HCT116 (cell line): ENCODE measurements around the gene CRYBB1. TPM values are rescaled to one million over a fixed set of nuclear protein-coding genes. Genes with fewer than 3 reads are reported as not detected.

Experiments
- ATAC-seq: fragments of 200-7000 bp; cut with Tn5 transposase; 2 replicates; pipeline ENCODE4 v1.9.1; 2020; ENCODE audit warnings: mild to moderate bottlenecking, moderate library complexity
- BruUV-seq: library from RNA; stranded (reverse); fragments of 400-500 nt; replicated peaks from 2 replicates; lab custom pipeline; 2021; lab: Mats Ljungman, UMichigan
- CTCF ChIA-PET: fragments of 300-600 bp; sonication (Branson Sonifier 250); formaldehyde crosslinking; loops from one replicate; lab custom pipeline; 2021; ENCODE audit warnings: antibody characterized with exemption; lab: Charles Lee
- POLR2A ChIA-PET: fragments of 300-600, 350-600 bp; sonication (Branson Sonifier 250); formaldehyde crosslinking; loops from one replicate; lab custom pipeline; 2021; ENCODE audit warnings: antibody characterized with exemption; lab: Charles Lee
- RAD21 ChIA-PET, 2 experiments: fragments of 300-600 bp; sonication (Branson Sonifier 250); formaldehyde crosslinking; loops; one replicate each; lab custom pipeline; 2023; ENCODE audit warnings: low total read pairs in 2 of 2; ENCODE audit not compliant: uncharacterized antibody in 2 of 2, unreplicated experiment in 2 of 2, low non-redundant PET in 1 of 2; lab: Charles Lee
- DNase-seq: peaks from one replicate; pipeline ENCODE4 v3.0.0-alpha.2; 2010; ENCODE audit warnings: low read depth, low spot score
- H2AFZ ChIP-seq: fragments of 200-600 bp; shearing (Covaris generic), sonication (generic); 2 replicates; pipeline ENCODE4 v1.6.1; 2017; ENCODE audit warnings: low read depth, mixed run types, mixed read lengths, antibody characterized with exemption, low read length; ENCODE audit not compliant: poor library complexity, severe bottlenecking
- H3K27ac ChIP-seq: 2 replicates; pipeline ENCODE4 v1.5.1; 2012; ENCODE audit warnings: low read depth, low read length
- H3K27me3 ChIP-seq: fragments of 200-600 bp; sonication (generic); 2 replicates; pipeline ENCODE4 v1.6.1; 2016; ENCODE audit warnings: mixed run types, low read length, mixed read lengths; ENCODE audit not compliant: insufficient read depth
- H3K36me3 ChIP-seq, 2 experiments: fragments of 200-500 bp in 1 of 2; fragments of 200-600 bp in 1 of 2; sonication (Bioruptor generic) in 1 of 2; sonication (generic) in 1 of 2; 2 replicates each; pipeline versions ENCODE4 v1.5.1 to v1.6.1; 2014 to 2016; ENCODE audit warnings: low read length in 2 of 2, inconsistent platforms in 1 of 2, mixed read lengths in 1 of 2, mixed run types in 1 of 2; ENCODE audit not compliant: insufficient read depth in 2 of 2, control insufficient read depth in 1 of 2
- H3K4me1 ChIP-seq, 2 experiments: fragments of 200-600 bp in 1 of 2; sonication (generic) in 1 of 2; 2 replicates each; pipeline versions ENCODE4 v1.5.1 to v1.6.1; 2012 to 2017; ENCODE audit warnings: low read length in 2 of 2, inconsistent platforms in 1 of 2, mild to moderate bottlenecking in 1 of 2, mixed read lengths in 1 of 2, mixed run types in 1 of 2, moderate library complexity in 1 of 2; ENCODE audit not compliant: insufficient read depth in 2 of 2, control insufficient read depth in 1 of 2
- H3K4me2 ChIP-seq: fragments of 200-600 bp; sonication (generic); 2 replicates; pipeline ENCODE4 v1.6.1; 2017; ENCODE audit warnings: mixed run types, low read length, mixed read lengths
- H3K4me3 ChIP-seq, 2 experiments: fragments of 200-600 bp in 1 of 2; sonication (generic) in 1 of 2; replicated peaks in 1 of 2; 2 replicates each; pipeline ENCODE4 v1.5.1; 2011 to 2016; ENCODE audit warnings: low read length in 2 of 2, control low read depth in 1 of 2, low read depth in 1 of 2, mild to moderate bottlenecking in 1 of 2, mixed read lengths in 1 of 2, mixed run types in 1 of 2
- H3K79me2 ChIP-seq: fragments of 200-600 bp; sonication (generic); 2 replicates; pipeline ENCODE4 v1.6.1; 2017; ENCODE audit warnings: mild to moderate bottlenecking, mixed run types, low read length, moderate library complexity, mixed read lengths; ENCODE audit not compliant: insufficient read depth
- H3K9ac ChIP-seq: fragments of 200-600 bp; sonication (generic); 2 replicates; pipeline ENCODE4 v1.6.1; 2016; ENCODE audit warnings: low read length, mixed read lengths
- H3K9me2 ChIP-seq: fragments of 200-600 bp; sonication (generic), shearing (Covaris generic); 2 replicates; pipeline ENCODE4 v1.6.1; 2017; ENCODE audit warnings: mixed run types, mild to moderate bottlenecking, moderate library complexity; ENCODE audit not compliant: insufficient read depth
- H3K9me3 ChIP-seq, 2 experiments: fragments of 200-500 bp in 1 of 2; fragments of 200-600 bp in 1 of 2; sonication (Bioruptor generic) in 1 of 2; sonication (generic) in 1 of 2; 2 replicates each; pipeline ENCODE4 v1.6.1; 2014 to 2017; ENCODE audit warnings: low read length in 2 of 2, mixed read lengths in 2 of 2, inconsistent platforms in 1 of 2, low read depth in 1 of 2, mild to moderate bottlenecking in 1 of 2, mixed run types in 1 of 2, moderate library complexity in 1 of 2; ENCODE audit not compliant: control insufficient read depth in 1 of 2, insufficient read depth in 1 of 2
- H4K20me1 ChIP-seq: fragments of 200-600 bp; sonication (generic), shearing (Covaris generic); 2 replicates; pipeline ENCODE4 v1.6.1; 2017; ENCODE audit warnings: mixed run types, mild to moderate bottlenecking, moderate library complexity; ENCODE audit not compliant: insufficient read depth
- EZH2phosphoT487 ChIP-seq: fragments of 200-600 bp; IDR thresholded peaks from 2 replicates; pipeline ENCODE4 v1.6.1; 2018; ENCODE audit warnings: antibody characterized with exemption, borderline replicate concordance
- FOSL1 ChIP-seq: IDR thresholded peaks from 2 replicates; pipeline ENCODE4 v1.6.1; 2012; ENCODE audit warnings: low read depth
- TCF7L2 ChIP-seq: IDR thresholded peaks from 2 replicates; pipeline ENCODE4 v1.7.0; 2011; ENCODE audit warnings: borderline replicate concordance, inconsistent platforms; ENCODE audit not compliant: insufficient read depth, insufficient read length; ENCODE audit errors: extremely low read depth
- YY1 ChIP-seq: IDR thresholded peaks from 2 replicates; pipeline ENCODE4 v1.6.1; 2011; ENCODE audit warnings: low read length, low read depth, moderate library complexity, mild to moderate bottlenecking; ENCODE audit not compliant: insufficient replicate concordance; ENCODE audit errors: extremely low read depth
- ZFX ChIP-seq: fragments of 450-650 bp; IDR thresholded peaks from 2 replicates; pipeline ENCODE4 v1.6.1; 2017
- intact Hi-C: fragments of 100-400 bp; cut with micrococcal nuclease; formaldehyde crosslinking; loops from 2 replicates; pipeline ENCODE4 v1.10.0; 2022
- total RNA-seq: library from RNA; stranded (reverse); gene quantifications from one replicate; pipeline ENCODE4 v1.2.1, GENCODE V29; 2021; ENCODE audit not compliant: unreplicated experiment
- TF ChIP-seq, protein P1 (sequence below): IDR thresholded peaks from 2 replicates; pipeline ENCODE4 v1.6.1; 2011; ENCODE audit warnings: mild to moderate bottlenecking, low read length, moderate library complexity; ENCODE audit not compliant: insufficient replicate concordance; ENCODE audit errors: extremely low read depth
- TF ChIP-seq, protein P2 (sequence below), 3 experiments: fragments of 200-600 bp in 1 of 3; sonication (generic) in 1 of 3; IDR thresholded peaks in 2 of 3; conservative IDR thresholded peaks in 1 of 3; 2 replicates each; pipeline ENCODE4 v1.5.1; 2012 to 2017; ENCODE audit warnings: low read depth in 2 of 3, low read length in 2 of 3, antibody characterized with exemption in 1 of 3, borderline replicate concordance in 1 of 3, control low read depth in 1 of 3, mild to moderate bottlenecking in 1 of 3, mixed read lengths in 1 of 3, mixed run types in 1 of 3, moderate library complexity in 1 of 3; ENCODE audit not compliant: insufficient read depth in 1 of 3

The CRYBB1 gene
- total RNA-seq, 1 experiment from 2014 or later: not detected

DNA sequence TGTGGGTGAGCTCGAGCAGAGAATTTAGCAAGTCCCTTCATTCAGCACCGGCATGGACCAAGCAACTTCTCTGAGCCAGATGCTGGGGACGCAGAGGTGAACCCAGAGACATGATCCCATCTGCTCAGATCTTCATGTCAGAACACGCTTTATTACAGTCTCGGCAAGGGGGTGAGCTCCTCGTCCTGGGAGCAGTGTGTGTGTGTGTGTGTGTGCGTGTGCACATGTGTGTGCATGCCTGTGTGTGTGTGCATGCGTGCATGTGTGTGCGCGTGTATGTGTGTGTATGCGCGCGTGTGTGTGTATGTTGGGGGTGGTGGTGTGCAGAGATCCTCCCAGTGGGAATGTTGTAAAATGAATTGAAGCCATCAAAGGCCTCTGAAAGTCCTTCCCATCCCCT is 49.3 kb upstream of the CRYBB1 start:
- Histone ChIP-seq H3K27ac (no peak overlapping the region), H3K4me3 (no peak overlapping the region), H3K79me2 (no peaks in the 10 kb centered on the region), H3K9ac (no peak overlapping the region), H2AFZ (no peak overlapping the region), H3K9me2 (no peaks in the 10 kb centered on the region), H3K4me2 (no peak overlapping the region), H3K27me3 (no peaks in the 10 kb centered on the region), H3K9me3 (no peaks in the 10 kb centered on the region), H4K20me1 (no peaks in the 10 kb centered on the region), H3K36me3 (no peaks in the 10 kb centered on the region), H3K4me1 (peaks cover 5 to 17% of the 10 kb centered on the region in 2 experiments)
- intact Hi-C loops: loop anchor here (5.0 kb wide), 1 partner anchor 165 kb away; no protein-coding TSS in a partner anchor
- no TSS peak for BruUV-seq
- ChIA-PET POLR2A (no interaction called here), RAD21 (no interaction called here), CTCF (interaction anchor here (0.6 kb wide), 1 partner anchor 11 kb away, joined by 3 read pairs; no protein-coding TSS in a partner anchor)
- DNase-seq (no peak), ATAC-seq (no peak)
- TF ChIP-seq, protein P1, sequence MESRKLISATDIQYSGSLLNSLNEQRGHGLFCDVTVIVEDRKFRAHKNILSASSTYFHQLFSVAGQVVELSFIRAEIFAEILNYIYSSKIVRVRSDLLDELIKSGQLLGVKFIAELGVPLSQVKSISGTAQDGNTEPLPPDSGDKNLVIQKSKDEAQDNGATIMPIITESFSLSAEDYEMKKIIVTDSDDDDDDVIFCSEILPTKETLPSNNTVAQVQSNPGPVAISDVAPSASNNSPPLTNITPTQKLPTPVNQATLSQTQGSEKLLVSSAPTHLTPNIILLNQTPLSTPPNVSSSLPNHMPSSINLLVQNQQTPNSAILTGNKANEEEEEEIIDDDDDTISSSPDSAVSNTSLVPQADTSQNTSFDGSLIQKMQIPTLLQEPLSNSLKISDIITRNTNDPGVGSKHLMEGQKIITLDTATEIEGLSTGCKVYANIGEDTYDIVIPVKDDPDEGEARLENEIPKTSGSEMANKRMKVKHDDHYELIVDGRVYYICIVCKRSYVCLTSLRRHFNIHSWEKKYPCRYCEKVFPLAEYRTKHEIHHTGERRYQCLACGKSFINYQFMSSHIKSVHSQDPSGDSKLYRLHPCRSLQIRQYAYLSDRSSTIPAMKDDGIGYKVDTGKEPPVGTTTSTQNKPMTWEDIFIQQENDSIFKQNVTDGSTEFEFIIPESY: no peak
- no peak for TF ChIP-seq ZFX
- TF ChIP-seq EZH2phosphoT487: no peak
- TF ChIP-seq TCF7L2: no peak
- TF ChIP-seq, protein P2, sequence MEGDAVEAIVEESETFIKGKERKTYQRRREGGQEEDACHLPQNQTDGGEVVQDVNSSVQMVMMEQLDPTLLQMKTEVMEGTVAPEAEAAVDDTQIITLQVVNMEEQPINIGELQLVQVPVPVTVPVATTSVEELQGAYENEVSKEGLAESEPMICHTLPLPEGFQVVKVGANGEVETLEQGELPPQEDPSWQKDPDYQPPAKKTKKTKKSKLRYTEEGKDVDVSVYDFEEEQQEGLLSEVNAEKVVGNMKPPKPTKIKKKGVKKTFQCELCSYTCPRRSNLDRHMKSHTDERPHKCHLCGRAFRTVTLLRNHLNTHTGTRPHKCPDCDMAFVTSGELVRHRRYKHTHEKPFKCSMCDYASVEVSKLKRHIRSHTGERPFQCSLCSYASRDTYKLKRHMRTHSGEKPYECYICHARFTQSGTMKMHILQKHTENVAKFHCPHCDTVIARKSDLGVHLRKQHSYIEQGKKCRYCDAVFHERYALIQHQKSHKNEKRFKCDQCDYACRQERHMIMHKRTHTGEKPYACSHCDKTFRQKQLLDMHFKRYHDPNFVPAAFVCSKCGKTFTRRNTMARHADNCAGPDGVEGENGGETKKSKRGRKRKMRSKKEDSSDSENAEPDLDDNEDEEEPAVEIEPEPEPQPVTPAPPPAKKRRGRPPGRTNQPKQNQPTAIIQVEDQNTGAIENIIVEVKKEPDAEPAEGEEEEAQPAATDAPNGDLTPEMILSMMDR (IDR thresholded peaks at IDR 0.05 in 2 of 3, conservative IDR thresholded peaks at IDR 0.05 in 1 of 3; ENCODE audit: borderline replicate concordance in 1 of 3, insufficient read depth in 1 of 3, low read depth in 2 of 3, low read length in 2 of 3): no peak
- TF ChIP-seq FOSL1: no peak
- TF ChIP-seq YY1: no peak
